ENCODE results near the gene FANCD2.

GRCh38 chr3:10140996-10141546 is 114.8 kb downstream of the FANCD2 start:
- TF ChIP-seq, protein P1, sequence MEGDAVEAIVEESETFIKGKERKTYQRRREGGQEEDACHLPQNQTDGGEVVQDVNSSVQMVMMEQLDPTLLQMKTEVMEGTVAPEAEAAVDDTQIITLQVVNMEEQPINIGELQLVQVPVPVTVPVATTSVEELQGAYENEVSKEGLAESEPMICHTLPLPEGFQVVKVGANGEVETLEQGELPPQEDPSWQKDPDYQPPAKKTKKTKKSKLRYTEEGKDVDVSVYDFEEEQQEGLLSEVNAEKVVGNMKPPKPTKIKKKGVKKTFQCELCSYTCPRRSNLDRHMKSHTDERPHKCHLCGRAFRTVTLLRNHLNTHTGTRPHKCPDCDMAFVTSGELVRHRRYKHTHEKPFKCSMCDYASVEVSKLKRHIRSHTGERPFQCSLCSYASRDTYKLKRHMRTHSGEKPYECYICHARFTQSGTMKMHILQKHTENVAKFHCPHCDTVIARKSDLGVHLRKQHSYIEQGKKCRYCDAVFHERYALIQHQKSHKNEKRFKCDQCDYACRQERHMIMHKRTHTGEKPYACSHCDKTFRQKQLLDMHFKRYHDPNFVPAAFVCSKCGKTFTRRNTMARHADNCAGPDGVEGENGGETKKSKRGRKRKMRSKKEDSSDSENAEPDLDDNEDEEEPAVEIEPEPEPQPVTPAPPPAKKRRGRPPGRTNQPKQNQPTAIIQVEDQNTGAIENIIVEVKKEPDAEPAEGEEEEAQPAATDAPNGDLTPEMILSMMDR (IDR thresholded peaks at IDR 0.05; ENCODE audit: low read depth, low read length, poor library complexity, severe bottlenecking) = no peak
- TF ChIP-seq EZH2phosphoT487 (IDR thresholded peaks at IDR 0.05; ENCODE audit: borderline replicate concordance, low read length) = no peak
